Skeletal muscle tissue (tissue), 4 donors: Measurements from ENCODE around the gene NRXN3. TPM values are rescaled to one million over a fixed set of nuclear protein-coding genes. Genes with fewer than 3 reads are reported as not detected.

Source experiments
- H3K27ac ChIP-seq: one replicate; pipeline ENCODE4 v1.7.0; 2013; ENCODE audit warnings: mild to moderate bottlenecking, low read depth, low read length, inconsistent platforms
- H3K27me3 ChIP-seq, 3 donors: one replicate each; pipeline ENCODE4 v1.7.0; 2013; ENCODE audit warnings: low read length in 3 of 3; ENCODE audit not compliant: control insufficient read depth in 3 of 3, insufficient read depth in 3 of 3
- H3K36me3 ChIP-seq, 3 donors: one replicate each; pipeline ENCODE4 v1.7.0; 2013; ENCODE audit warnings: low read length in 3 of 3; ENCODE audit not compliant: control insufficient read depth in 3 of 3, insufficient read depth in 3 of 3
- H3K4me1 ChIP-seq, 3 donors: one replicate each; pipeline ENCODE4 v1.7.0; 2013; ENCODE audit warnings: low read length in 3 of 3, mild to moderate bottlenecking in 3 of 3; ENCODE audit not compliant: control insufficient read depth in 3 of 3, insufficient read depth in 3 of 3
- H3K4me3 ChIP-seq, 3 donors: one replicate each; pipeline ENCODE4 v1.7.0; 2013; ENCODE audit warnings: low read length in 3 of 3
- H3K9ac ChIP-seq, 3 donors: one replicate each; pipeline ENCODE4 v1.7.0; 2013; ENCODE audit warnings: low read length in 3 of 3, mild to moderate bottlenecking in 3 of 3, moderate library complexity in 2 of 3, low read depth in 1 of 3
- H3K9me3 ChIP-seq, 3 donors: one replicate each; pipeline ENCODE4 v1.7.0; 2013; ENCODE audit warnings: low read length in 3 of 3; ENCODE audit not compliant: control insufficient read depth in 3 of 3
- total RNA-seq: library from RNA; depleted of rRNA; stranded (reverse); fragments of >200 nt; gene quantifications from one replicate; pipeline ENCODE4 v1.2.3, GENCODE V29; 2014
- donor health status: Osteomylitis.

NRXN3 gene
- total RNA-seq, 1 donor from 2014 or later: 0.52 TPM

- no peaks in the 10 kb centered on the region for H3K4me1 ChIP-seq
- H3K36me3 ChIP-seq: no peaks in the 10 kb centered on the region
- no peaks in the 10 kb centered on the region for H3K27me3 ChIP-seq
- H3K27ac ChIP-seq: no peak overlapping the region
- no peak overlapping the region for H3K9ac ChIP-seq
- no peaks in the 10 kb centered on the region for H3K9me3 ChIP-seq
- H3K4me3 ChIP-seq: no peak overlapping the region
These were observed 447.6 kb downstream of the NRXN3 start for GRCh38 chr14:78617735-78618134.

- Histone ChIP-seq H3K4me1 (no peaks in the 10 kb centered on the region), H3K9ac (no peak overlapping the region), H3K27me3 (no peaks in the 10 kb centered on the region), H3K27ac (no peak overlapping the region), H3K9me3 (no peaks in the 10 kb centered on the region), H3K36me3 (no peaks in the 10 kb centered on the region), H3K4me3 (no peak overlapping the region)
These were observed 448.2 kb downstream of the NRXN3 start for GRCh38 chr14:78618368-78618767.

- H3K9me3 ChIP-seq: no peaks in the 10 kb centered on the region
- H3K27ac ChIP-seq: no peak overlapping the region
- no peaks in the 10 kb centered on the region for H3K4me1 ChIP-seq
- no peak overlapping the region for H3K9ac ChIP-seq
- H3K36me3 ChIP-seq: no peaks in the 10 kb centered on the region
- no peak overlapping the region for H3K4me3 ChIP-seq
- H3K27me3 ChIP-seq: peaks cover 0 to 3% (median 0%) of the 10 kb centered on the region in 3 donors
These were observed 456.9 kb downstream of the NRXN3 start for GRCh38 chr14:78627114-78627513.

- H3K9me3 ChIP-seq: no peaks in the 10 kb centered on the region
- no peak overlapping the region for H3K4me3 ChIP-seq
- H3K9ac ChIP-seq: no peak overlapping the region
- no peak overlapping the region for H3K27ac ChIP-seq
- no peaks in the 10 kb centered on the region for H3K36me3 ChIP-seq
- H3K4me1 ChIP-seq: no peaks in the 10 kb centered on the region
- no peaks in the 10 kb centered on the region for H3K27me3 ChIP-seq
These were observed 461.4 kb downstream of the NRXN3 start for GRCh38 chr14:78631551-78631950.

- no peaks in the 10 kb centered on the region for H3K27me3 ChIP-seq
- H3K4me3 ChIP-seq: no peak overlapping the region
- no peaks in the 10 kb centered on the region for H3K36me3 ChIP-seq
- no peak overlapping the region for H3K9ac ChIP-seq
- H3K4me1 ChIP-seq: no peaks in the 10 kb centered on the region
- H3K9me3 ChIP-seq: no peaks in the 10 kb centered on the region
- no peak overlapping the region for H3K27ac ChIP-seq
These were observed 463.6 kb downstream of the NRXN3 start for GRCh38 chr14:78633752-78634151.

GRCh38 chr14:78637489-78637888, 467.3 kb downstream of the NRXN3 start:
- H3K9me3 ChIP-seq: no peaks in the 10 kb centered on the region
- H3K36me3 ChIP-seq: no peaks in the 10 kb centered on the region
- H3K4me1 ChIP-seq: no peaks in the 10 kb centered on the region
- H3K9ac ChIP-seq: no peak overlapping the region
- no peak overlapping the region for H3K4me3 ChIP-seq
- H3K27me3 ChIP-seq: no peaks in the 10 kb centered on the region
- H3K27ac ChIP-seq: no peak overlapping the region

GRCh38 chr14:78637908-78638475, 467.8 kb downstream of the NRXN3 start:
- no peaks in the 10 kb centered on the region for H3K36me3 ChIP-seq
- no peak overlapping the region for H3K4me3 ChIP-seq
- H3K9me3 ChIP-seq: no peaks in the 10 kb centered on the region
- H3K27ac ChIP-seq: no peak overlapping the region
- H3K4me1 ChIP-seq: no peaks in the 10 kb centered on the region
- no peaks in the 10 kb centered on the region for H3K27me3 ChIP-seq
- H3K9ac ChIP-seq: no peak overlapping the region

- Histone ChIP-seq H3K9ac (no peak overlapping the region), H3K4me1 (no peaks in the 10 kb centered on the region), H3K36me3 (no peaks in the 10 kb centered on the region), H3K27me3 (no peaks in the 10 kb centered on the region), H3K27ac (no peak overlapping the region), H3K4me3 (no peak overlapping the region), H3K9me3 (no peaks in the 10 kb centered on the region)
These were observed 468.8 kb downstream of the NRXN3 start for GRCh38 chr14:78638926-78639325.

GRCh38 chr14:78644824-78645559, 474.8 kb downstream of the NRXN3 start:
- no peak overlapping the region for H3K4me3 ChIP-seq
- no peaks in the 10 kb centered on the region for H3K36me3 ChIP-seq
- peaks cover 0 to 2% (median 0%) of the 10 kb centered on the region in 3 donors for H3K27me3 ChIP-seq
- H3K9ac ChIP-seq: no peak overlapping the region
- H3K27ac ChIP-seq: no peak overlapping the region
- H3K9me3 ChIP-seq: no peaks in the 10 kb centered on the region
- no peaks in the 10 kb centered on the region for H3K4me1 ChIP-seq

- Histone ChIP-seq H3K4me1 (no peaks in the 10 kb centered on the region), H3K4me3 (no peak overlapping the region), H3K27ac (no peak overlapping the region), H3K9me3 (no peaks in the 10 kb centered on the region), H3K36me3 (no peaks in the 10 kb centered on the region), H3K9ac (no peak overlapping the region), H3K27me3 (peaks cover 0 to 3% (median 0%) of the 10 kb centered on the region in 3 donors)
These were observed 482.6 kb downstream of the NRXN3 start for GRCh38 chr14:78652727-78653126.
